Muscle of leg (tissue), 16 donors: Measurements from ENCODE around the gene UBAP2. TPM values are rescaled to one million over a fixed set of nuclear protein-coding genes. Genes with fewer than 3 reads are reported as not detected.

Experiments used
- DNase-seq: peaks from one replicate; pipeline ENCODE4 v3.0.0; 2013
- H3K27ac ChIP-seq: one replicate; pipeline ENCODE4 v1.5.1; 2013; ENCODE audit warnings: mild to moderate bottlenecking, low read length, control low read depth
- H3K27me3 ChIP-seq: one replicate; pipeline ENCODE4 v1.6.1; 2013; ENCODE audit warnings: low read length; ENCODE audit not compliant: control insufficient read depth, insufficient read depth
- H3K36me3 ChIP-seq: one replicate; pipeline ENCODE4 v1.6.1; 2013; ENCODE audit warnings: low read length; ENCODE audit not compliant: control insufficient read depth, insufficient read depth
- H3K4me1 ChIP-seq: one replicate; pipeline ENCODE4 v1.6.1; 2013; ENCODE audit warnings: low read length; ENCODE audit not compliant: control insufficient read depth, insufficient read depth
- H3K4me3 ChIP-seq: one replicate; pipeline ENCODE4 v1.5.1; 2013; ENCODE audit warnings: low read length, control low read depth
- H3K9me3 ChIP-seq: replicated peaks from 2 replicates; pipeline ENCODE4 v1.6.1; 2013; ENCODE audit warnings: low read depth, low read length; ENCODE audit not compliant: control insufficient read depth
- WGBS: methylation state at CpG from one replicate; pipeline ENCODE4 v1.1.5; 2013; ENCODE audit warnings: missing lambda C conversion rate; ENCODE audit not compliant: insufficient coverage; 5-methylcytosine and 5-hydroxymethylcytosine counted together
- long read RNA-seq, 11 donors: transcript quantifications; one replicate each; lab custom pipeline, GENCODE V29; 2026
- polyA plus RNA-seq, 8 donors: library from polyadenylated mRNA; unstranded; fragments of 120-200 nt; gene quantifications; one replicate each; pipeline versions ENCODE4 v1.2.1 to v1.2.3, GENCODE V29; 2013; ENCODE audit warnings: inconsistent platforms in 1 of 8, low replicate concordance in 1 of 8; ENCODE audit not compliant: insufficient read length in 8 of 8, insufficient read depth in 1 of 8
- total RNA-seq: library from RNA; stranded (reverse); fragments of 120-200 nt; gene quantifications from one replicate; pipeline ENCODE4 v1.2.4, GENCODE V29; 2013

UBAP2 gene
- total RNA-seq (58.4 TPM), polyA plus RNA-seq (10 to 100 TPM; 51.4 to 89.8 (median 66.7) TPM)
- long read RNA-seq, donor 1: 0 reads
- long read RNA-seq, donor 2: 0 reads
- long read RNA-seq, donor 3, full-length matches to known transcripts: 2 of 30 reads
- long read RNA-seq, donor 3, partial matches to known transcripts: 28 of 30 reads
- long read RNA-seq, donor 3, other reads (novel, unspliced or antisense): 0 of 30 reads
- long read RNA-seq, donor 4, full-length matches to known transcripts: 1 of 8 reads
- long read RNA-seq, donor 4, partial matches to known transcripts: 7 of 8 reads
- long read RNA-seq, donor 4, other reads (novel, unspliced or antisense): 0 of 8 reads
- long read RNA-seq, donor 5, full-length matches to known transcripts: 3 of 40 reads
- long read RNA-seq, donor 5, partial matches to known transcripts: 37 of 40 reads
- long read RNA-seq, donor 5, other reads (novel, unspliced or antisense): 0 of 40 reads
- long read RNA-seq, donor 6, full-length matches to known transcripts: 3 of 11 reads
- long read RNA-seq, donor 6, partial matches to known transcripts: 8 of 11 reads
- long read RNA-seq, donor 6, other reads (novel, unspliced or antisense): 0 of 11 reads
- long read RNA-seq, donor 7, partial matches to known transcripts: 12 of 12 reads
- long read RNA-seq, donor 7, other reads (novel, unspliced or antisense): 0 of 12 reads
- long read RNA-seq, donor 8, partial matches to known transcripts: 7 of 7 reads
- long read RNA-seq, donor 8, other reads (novel, unspliced or antisense): 0 of 7 reads
- long read RNA-seq, donor 9: 0 reads
- long read RNA-seq, donor 10, partial matches to known transcripts: 14 of 16 reads
- long read RNA-seq, donor 10, other reads (novel, unspliced or antisense): 0 of 16 reads
- long read RNA-seq, donor 11, full-length matches to known transcripts: 1 of 16 reads
- long read RNA-seq, donor 11, partial matches to known transcripts: 15 of 16 reads
- long read RNA-seq, donor 11, other reads (novel, unspliced or antisense): 0 of 16 reads

GRCh38 chr9:34048727-34049629, at the start of gene UBAP2:
UBAP2 (minus strand) TSS chr9:34048887; CDS start chr9:34017148, 31,739 bp downstream.
- no peaks in the 10 kb centered on the region for H3K9me3 ChIP-seq
- peak within 1 kb of the TSS; percentile 98 for H3K27ac ChIP-seq
- peak within 1 kb of the TSS; percentile 99 for H3K4me3 ChIP-seq
- peaks cover 14% of the 10 kb centered on the region for H3K4me1 ChIP-seq
- under 1% methylated on average over 40 of the region's 70 CpGs for WGBS
- no peaks in the 10 kb centered on the region for H3K27me3 ChIP-seq
- peak; percentile 99 for DNase-seq
- H3K36me3 ChIP-seq: no peaks in the 10 kb centered on the region

DNA sequence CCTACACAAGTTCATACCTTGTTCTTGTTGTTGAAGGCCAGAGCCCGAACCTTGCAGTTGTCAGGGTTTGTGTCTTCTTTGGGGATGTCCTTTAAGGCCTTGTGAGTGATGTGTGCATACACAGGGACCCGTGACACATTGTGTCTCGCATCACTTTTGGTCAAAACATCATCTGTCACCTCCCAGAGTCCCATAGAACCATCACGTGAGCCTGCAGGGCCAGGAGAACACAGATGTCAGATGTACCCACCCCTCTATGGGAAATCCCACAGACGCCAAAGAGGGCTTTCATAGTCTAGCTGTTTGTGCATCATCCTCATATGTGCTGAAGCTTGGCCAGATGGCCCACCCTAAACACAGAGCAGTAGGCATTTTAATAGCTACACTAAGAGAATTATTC, 49.6 kb upstream of the UBAP2 start:
- H3K27me3 ChIP-seq: no peaks in the 10 kb centered on the region
- H3K4me1 ChIP-seq: no peaks in the 10 kb centered on the region
- DNase-seq: no peak
- WGBS: 93% methylated on average over 3 of the region's 5 CpGs
- peaks cover 68% of the 10 kb centered on the region for H3K36me3 ChIP-seq
- no peak overlapping the region for H3K27ac ChIP-seq
- H3K9me3 ChIP-seq: no peaks in the 10 kb centered on the region
- H3K4me3 ChIP-seq: no peak overlapping the region

GRCh38 chr9:34097865-34098264, 49.2 kb upstream of the UBAP2 start:
- 100% methylated on average over 1 of the region's 1 CpG for WGBS
- no peak overlapping the region for H3K27ac ChIP-seq

DNA sequence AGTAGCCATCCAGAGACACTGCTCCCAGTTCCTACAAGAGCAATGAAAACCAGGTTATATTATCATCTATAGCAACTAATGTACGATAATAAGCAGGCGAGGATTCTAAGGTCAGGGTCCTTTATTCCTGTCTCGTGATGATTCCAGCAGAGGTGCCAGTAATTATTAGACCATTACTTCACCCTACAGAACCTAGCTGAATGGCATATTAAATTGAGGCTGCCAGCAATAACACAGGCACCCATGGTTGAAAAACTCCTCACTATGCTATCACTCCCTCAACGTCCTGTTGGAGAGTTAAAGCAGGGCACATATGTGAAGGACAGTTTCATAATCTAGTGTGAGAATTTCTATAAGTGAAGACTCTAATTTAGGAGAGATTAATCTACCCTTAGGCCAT, 48.1 kb upstream of the UBAP2 start:
- no peak overlapping the region for H3K27ac ChIP-seq
- WGBS: 94% methylated on average over 3 of the region's 4 CpGs
- DNase-seq: no peak
- no peaks in the 10 kb centered on the region for H3K9me3 ChIP-seq
- peaks cover 61% of the 10 kb centered on the region for H3K36me3 ChIP-seq
- H3K4me1 ChIP-seq: no peaks in the 10 kb centered on the region
- no peak overlapping the region for H3K4me3 ChIP-seq
- H3K27me3 ChIP-seq: no peaks in the 10 kb centered on the region

More at GRCh38 chr9:34097865-34098264, 49.2 kb upstream of the UBAP2 start:
- peaks cover 69% of the 10 kb centered on the region for H3K36me3 ChIP-seq
- no peak overlapping the region for H3K4me3 ChIP-seq
- H3K9me3 ChIP-seq: no peaks in the 10 kb centered on the region
- DNase-seq: no peak
- H3K4me1 ChIP-seq: no peaks in the 10 kb centered on the region
- H3K27me3 ChIP-seq: no peaks in the 10 kb centered on the region

DNA sequence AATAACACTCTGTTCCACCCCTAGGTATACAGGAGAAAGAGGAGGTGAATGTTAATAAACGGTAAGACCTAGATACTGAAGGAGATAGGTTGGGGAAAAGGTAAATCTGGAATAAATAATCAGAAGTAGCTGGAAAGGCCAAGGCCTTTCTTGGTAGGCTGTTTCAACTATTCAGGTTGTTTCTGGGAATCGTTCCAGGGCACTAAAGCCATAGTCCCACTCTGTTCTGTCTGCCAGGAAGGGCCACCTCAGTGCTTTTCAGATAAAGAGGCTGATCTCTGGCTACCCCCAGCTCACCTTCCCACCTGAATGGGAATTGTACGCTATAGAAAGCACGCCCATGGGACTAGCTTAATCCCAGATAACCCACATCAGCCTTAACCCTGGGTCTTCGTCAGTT, 44.9 kb upstream of the UBAP2 start:
- no peaks in the 10 kb centered on the region for H3K9me3 ChIP-seq
- peaks cover 68% of the 10 kb centered on the region for H3K36me3 ChIP-seq
- DNase-seq: no peak
- no peak overlapping the region for H3K27ac ChIP-seq
- 100% methylated on average over 3 of the region's 5 CpGs for WGBS
- no peaks in the 10 kb centered on the region for H3K27me3 ChIP-seq
- H3K4me3 ChIP-seq: no peak overlapping the region
- H3K4me1 ChIP-seq: no peaks in the 10 kb centered on the region

- Histone ChIP-seq H3K27ac (no peak overlapping the region), H3K9me3 (no peaks in the 10 kb centered on the region), H3K4me3 (no peak overlapping the region), H3K27me3 (no peaks in the 10 kb centered on the region), H3K4me1 (peaks cover 19% of the 10 kb centered on the region), H3K36me3 (peaks cover 61% of the 10 kb centered on the region)
- 74% methylated on average over 4 of the region's 7 CpGs for WGBS
- DNase-seq: no peak
Measured at GRCh38 chr9:34089311-34089710, 40.6 kb upstream of the UBAP2 start.

GRCh38 chr9:34087370-34087769, 38.7 kb upstream of the UBAP2 start:
- Histone ChIP-seq H3K4me3 (no peak overlapping the region), H3K9me3 (no peaks in the 10 kb centered on the region), H3K36me3 (peaks cover 47% of the 10 kb centered on the region), H3K4me1 (peaks cover 34% of the 10 kb centered on the region), H3K27ac (no peak overlapping the region), H3K27me3 (no peaks in the 10 kb centered on the region)
- no CpG with 5 or more reads among the region's 1 CpG for WGBS
- DNase-seq: no peak

GRCh38 chr9:34086864-34087263, 38.2 kb upstream of the UBAP2 start:
- Histone ChIP-seq H3K4me1 (peaks cover 34% of the 10 kb centered on the region), H3K36me3 (peaks cover 47% of the 10 kb centered on the region), H3K4me3 (no peak overlapping the region), H3K9me3 (no peaks in the 10 kb centered on the region), H3K27ac (no peak overlapping the region), H3K27me3 (no peaks in the 10 kb centered on the region)
- DNase-seq: no peak

- Histone ChIP-seq H3K27me3 (no peaks in the 10 kb centered on the region), H3K36me3 (peaks cover 38% of the 10 kb centered on the region), H3K9me3 (no peaks in the 10 kb centered on the region), H3K4me1 (peaks cover 34% of the 10 kb centered on the region), H3K27ac (peak overlapping the region; percentile 48), H3K4me3 (no peak overlapping the region)
- WGBS: 72% methylated on average over 2 of the region's 6 CpGs
- DNase-seq: peak; percentile 49
Measured at GRCh38 chr9:34085581-34086500, 37.2 kb upstream of the UBAP2 start.
